ENCODE data around the gene ARNT2.

- TF ChIP-seq CTCF (conservative IDR thresholded peaks at IDR 0.05; ENCODE audit: low read length): no peak
- TF ChIP-seq EZH2phosphoT487 (IDR thresholded peaks at IDR 0.05; ENCODE audit: borderline replicate concordance, low read depth, low read length): no peak
Measured at GRCh38 chr15:80420658-80421057, 16.5 kb downstream of the ARNT2 start.

All from OCI-LY7 (cell line).